ENCODE data around the gene CDH23.

Gene CDH23

GRCh38 chr10:71443676-71444075 lies 47.0 kb downstream of the CDH23 start:
- no peak for TF ChIP-seq CTCF (IDR thresholded peaks at IDR 0.05)
- Mint-ChIP-seq H3K27ac (no peak overlapping the region), H3K4me1 (no peaks in the 10 kb centered on the region), H3K27me3 (ENCODE audit: low read depth, poor library complexity) (peaks cover 29% of the 10 kb centered on the region), H3K36me3 (ENCODE audit: low read depth) (no peaks in the 10 kb centered on the region), H3K9me3 (no peaks in the 10 kb centered on the region), H3K4me3 (no peak overlapping the region)
- no peak for DNase-seq

- H3K27ac Mint-ChIP-seq = no peak overlapping the region
- H3K9me3 Mint-ChIP-seq = no peaks in the 10 kb centered on the region
- DNase-seq = no peak
- peaks cover 29% of the 10 kb centered on the region for H3K27me3 Mint-ChIP-seq (ENCODE audit: low read depth, poor library complexity)
- H3K4me1 Mint-ChIP-seq = no peaks in the 10 kb centered on the region
- TF ChIP-seq CTCF (IDR thresholded peaks at IDR 0.05) = no peak
- no peaks in the 10 kb centered on the region for H3K36me3 Mint-ChIP-seq (ENCODE audit: low read depth)
- no peak overlapping the region for H3K4me3 Mint-ChIP-seq
These were observed 47.7 kb downstream of the CDH23 start for GRCh38 chr10:71444284-71445054.

GRCh38 chr10:71447676-71448075 lies 51.0 kb downstream of the CDH23 start:
- Mint-ChIP-seq H3K4me1 (no peaks in the 10 kb centered on the region), H3K36me3 (ENCODE audit: low read depth) (no peaks in the 10 kb centered on the region), H3K27me3 (ENCODE audit: low read depth, poor library complexity) (peaks cover 17% of the 10 kb centered on the region), H3K9me3 (no peaks in the 10 kb centered on the region), H3K4me3 (no peak overlapping the region), H3K27ac (no peak overlapping the region)
- no peak for TF ChIP-seq CTCF (IDR thresholded peaks at IDR 0.05)
- DNase-seq = no peak

GRCh38 chr10:71448146-71448545 lies 51.4 kb downstream of the CDH23 start:
- Mint-ChIP-seq H3K9me3 (no peaks in the 10 kb centered on the region), H3K4me3 (no peak overlapping the region), H3K27ac (no peak overlapping the region), H3K36me3 (ENCODE audit: low read depth) (no peaks in the 10 kb centered on the region), H3K27me3 (ENCODE audit: low read depth, poor library complexity) (peaks cover 17% of the 10 kb centered on the region), H3K4me1 (no peaks in the 10 kb centered on the region)
- no peak for DNase-seq
- no peak for TF ChIP-seq CTCF (IDR thresholded peaks at IDR 0.05)

- Mint-ChIP-seq H3K27ac (no peak overlapping the region), H3K4me1 (no peaks in the 10 kb centered on the region), H3K4me3 (no peak overlapping the region), H3K9me3 (no peaks in the 10 kb centered on the region), H3K36me3 (ENCODE audit: low read depth) (no peaks in the 10 kb centered on the region), H3K27me3 (ENCODE audit: low read depth, poor library complexity) (peaks cover 21% of the 10 kb centered on the region)
- no peak for TF ChIP-seq CTCF (IDR thresholded peaks at IDR 0.05)
- no peak for DNase-seq
These were observed 52.3 kb downstream of the CDH23 start for GRCh38 chr10:71449026-71449425.

GRCh38 chr10:71451754-71452153 lies 55.0 kb downstream of the CDH23 start:
- Mint-ChIP-seq H3K4me1 (no peaks in the 10 kb centered on the region), H3K9me3 (no peaks in the 10 kb centered on the region), H3K4me3 (no peak overlapping the region), H3K27me3 (ENCODE audit: low read depth, poor library complexity) (peaks cover 36% of the 10 kb centered on the region), H3K27ac (no peak overlapping the region), H3K36me3 (ENCODE audit: low read depth) (no peaks in the 10 kb centered on the region)
- no peak for DNase-seq
- TF ChIP-seq CTCF (IDR thresholded peaks at IDR 0.05) = no peak
